GM04504 (cell line): Measurements from ENCODE around the gene TPM1.
"Not testable (repeated sequence)": the region's sequence is repeated elsewhere in the genome, so short reads cannot be mapped to it uniquely, and the experiment has no call there.

Experiments
- DNase-seq: peaks from one replicate; pipeline ENCODE4 v3.0.0-alpha.2; 2012; ENCODE audit warnings: low read depth

Gene TPM1

DNA sequence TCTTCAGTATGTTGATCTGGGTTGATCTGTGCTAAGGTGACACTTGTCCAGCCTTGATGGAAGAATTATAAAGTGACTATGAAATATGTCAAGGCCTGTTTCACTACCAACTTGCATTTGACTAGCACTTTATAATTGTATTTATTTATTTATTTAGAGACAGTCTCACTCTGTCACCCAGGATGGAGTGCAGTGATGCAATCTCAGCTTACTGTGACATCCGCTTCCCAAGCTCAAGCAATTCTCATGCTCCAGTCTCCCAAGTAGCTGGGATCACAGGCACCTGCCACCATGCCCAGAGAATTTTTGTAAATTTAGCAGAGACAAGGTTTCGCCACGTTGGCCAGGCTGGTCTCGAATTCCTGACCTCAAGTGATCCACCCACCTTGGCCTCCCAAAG, 53.6 kb downstream of the TPM1 start:
- DNase-seq: no peak

DNA sequence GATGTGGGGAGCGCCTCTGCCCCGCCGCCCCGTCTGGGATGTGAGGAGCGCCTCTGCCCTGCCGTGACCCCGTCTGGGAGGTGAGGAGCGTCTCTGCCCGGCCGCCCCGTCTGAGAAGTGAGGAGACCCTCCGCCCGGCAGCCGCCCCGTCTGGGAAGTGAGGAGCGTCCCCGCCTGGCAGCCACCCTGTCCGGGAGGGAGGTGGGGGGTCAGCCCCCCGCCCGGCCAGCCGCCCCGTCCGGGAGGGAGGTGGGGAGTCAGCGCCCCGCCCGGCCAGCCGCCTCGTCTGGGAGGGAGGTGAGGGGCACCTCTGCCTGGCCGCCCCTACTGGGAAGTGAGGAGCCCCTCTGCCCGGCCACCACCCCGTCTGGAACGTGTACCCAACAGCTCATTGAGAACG, 56.4 kb downstream of the TPM1 start:
- DNase-seq: not testable (repeated sequence)

DNA sequence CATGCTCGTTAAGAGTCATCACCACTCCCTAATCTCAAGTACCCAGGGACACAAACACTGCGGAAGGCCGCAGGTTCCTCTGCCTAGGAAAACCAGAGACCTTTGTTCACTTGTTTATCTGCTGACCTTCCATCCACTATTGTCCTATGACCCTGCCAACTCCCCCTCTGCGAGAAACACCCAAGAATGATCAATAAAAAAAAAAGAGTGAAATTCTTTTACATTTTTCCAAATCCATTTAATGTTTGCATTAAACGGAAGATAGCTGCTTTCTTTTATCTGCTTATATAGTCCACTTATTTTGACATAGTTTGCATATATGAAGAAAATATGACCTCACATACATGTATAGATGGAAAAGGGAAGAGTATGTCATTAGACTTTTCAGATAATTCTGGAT, 57.0 kb downstream of the TPM1 start:
- not testable (repeated sequence) for DNase-seq

DNA sequence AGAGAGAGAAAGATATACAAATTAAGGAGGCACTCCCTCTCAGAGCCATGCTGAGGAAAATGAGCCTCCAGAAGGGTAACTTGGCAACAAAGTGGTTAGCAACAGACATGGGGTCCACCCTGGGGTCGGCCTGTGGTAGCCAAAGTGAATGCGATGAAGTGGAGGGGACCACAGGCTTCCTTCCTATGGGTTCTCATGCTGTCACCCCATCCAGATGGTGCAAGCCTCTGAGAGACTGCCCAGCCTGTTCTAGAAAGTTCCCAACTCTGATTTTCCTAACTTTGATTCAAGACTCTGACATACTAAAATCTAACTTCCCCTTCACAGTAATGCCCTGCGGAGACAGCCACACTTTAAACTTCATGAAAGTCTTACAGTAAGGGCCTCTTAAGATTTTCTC, 60.9 kb downstream of the TPM1 start:
- no peak for DNase-seq

DNA sequence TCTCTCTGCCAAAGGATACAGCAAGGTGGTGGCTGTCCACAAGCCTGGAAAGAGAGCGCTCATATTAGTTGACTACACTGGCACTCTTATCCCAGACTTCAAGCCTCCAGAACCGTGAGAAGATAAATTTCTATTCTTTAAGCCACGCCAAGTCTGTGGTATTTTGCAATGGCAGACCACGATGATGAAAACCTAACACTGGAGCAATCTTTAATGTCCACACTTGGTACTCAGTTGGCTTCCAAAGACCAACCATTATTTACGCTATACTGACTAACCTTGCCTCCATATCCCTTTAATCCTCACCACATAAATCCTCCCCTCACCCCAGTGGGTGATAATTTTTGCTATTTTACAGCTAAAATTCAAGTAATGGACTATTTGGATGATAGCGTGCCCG, 62.2 kb downstream of the TPM1 start:
- DNase-seq: no peak

DNA sequence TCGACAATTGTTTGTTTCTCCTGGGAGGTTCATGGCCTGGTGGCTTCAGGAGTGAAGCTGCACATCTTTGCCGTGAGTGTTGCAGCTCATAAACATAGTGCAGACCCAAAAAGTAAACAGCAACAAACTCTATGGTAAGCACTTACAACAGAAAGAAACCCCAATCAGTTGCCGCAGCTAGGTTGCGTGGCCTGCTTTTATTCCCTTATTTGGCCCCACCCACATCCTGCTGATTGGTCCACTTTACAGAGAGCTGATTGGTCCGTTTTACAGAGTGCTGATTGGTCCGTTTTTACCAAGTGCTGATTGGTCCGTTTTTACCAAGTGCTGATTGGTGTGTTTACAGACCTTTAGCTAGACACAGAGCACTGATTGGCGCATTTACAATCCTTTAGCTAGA, 62.8 kb downstream of the TPM1 start:
- DNase-seq: not testable (repeated sequence)

DNA sequence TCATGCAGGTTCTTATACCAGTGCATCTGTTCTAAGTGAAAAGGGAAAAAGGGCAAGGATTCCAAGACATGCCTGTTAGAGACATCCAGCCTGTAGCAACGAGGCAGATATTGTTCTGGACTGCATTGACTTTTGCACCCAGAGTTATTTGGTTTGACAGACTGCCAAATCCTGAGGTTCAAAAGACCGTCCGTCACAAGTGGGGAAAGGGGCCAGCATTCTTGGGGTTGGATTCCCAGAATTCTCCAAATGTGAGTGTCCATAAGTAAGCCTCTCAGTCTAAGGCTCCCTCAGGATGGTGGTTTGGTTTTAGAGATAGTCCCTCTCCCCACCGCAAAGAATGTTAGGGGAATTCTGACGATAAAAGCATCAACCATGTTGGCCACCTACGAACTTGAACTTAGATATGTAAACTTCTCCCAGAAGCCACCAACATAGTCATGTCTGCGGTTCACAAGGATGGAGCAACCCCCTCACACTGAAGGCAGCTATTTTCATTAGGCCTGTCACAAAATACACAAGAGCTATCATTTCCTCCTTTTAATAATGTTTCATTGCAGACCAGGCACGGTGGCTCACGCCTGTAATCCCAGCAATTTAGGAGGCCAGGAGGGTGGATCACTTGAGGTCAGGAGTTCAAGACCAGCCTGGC, 65.5 kb downstream of the TPM1 start:
- peak; percentile 100 for DNase-seq

DNA sequence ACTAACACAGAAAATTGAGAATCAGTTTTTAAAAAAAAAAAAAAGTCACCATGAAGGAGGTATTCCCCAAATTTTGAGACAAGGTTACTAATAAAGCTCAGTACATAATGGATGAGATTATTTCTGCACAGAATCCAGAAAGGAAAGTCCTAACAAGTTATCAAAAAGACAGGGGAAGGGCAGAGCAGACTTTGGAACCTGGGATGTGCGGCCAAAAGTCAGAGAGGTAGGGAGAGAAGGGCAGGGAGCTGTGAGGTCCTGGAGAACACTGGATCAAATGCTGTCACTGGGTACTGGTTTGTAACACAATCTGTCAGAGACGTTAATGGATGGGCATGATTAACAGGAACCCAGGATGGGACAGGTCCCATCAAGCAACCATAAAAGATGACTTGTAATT, 67.0 kb downstream of the TPM1 start:
- DNase-seq: no peak

DNA sequence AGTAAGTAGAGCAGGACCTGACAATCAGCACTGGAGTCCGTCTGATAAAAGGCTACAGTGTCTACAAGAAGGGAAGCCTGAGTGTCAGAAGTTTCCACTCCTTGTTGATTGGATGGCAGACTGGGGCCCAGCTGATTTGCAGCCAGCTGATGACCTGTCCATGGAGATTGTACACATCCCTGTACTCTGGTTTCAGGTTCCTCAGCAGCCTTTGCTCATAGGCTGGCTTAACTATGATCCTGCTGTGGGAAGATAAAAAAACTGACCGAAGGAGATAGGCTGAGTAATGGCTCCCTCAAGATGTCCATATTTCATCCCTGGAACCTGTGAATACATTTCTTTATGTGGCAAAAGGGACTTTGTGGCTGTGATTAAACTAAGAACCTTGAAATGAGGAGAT, 67.4 kb downstream of the TPM1 start:
- no peak for DNase-seq

DNA sequence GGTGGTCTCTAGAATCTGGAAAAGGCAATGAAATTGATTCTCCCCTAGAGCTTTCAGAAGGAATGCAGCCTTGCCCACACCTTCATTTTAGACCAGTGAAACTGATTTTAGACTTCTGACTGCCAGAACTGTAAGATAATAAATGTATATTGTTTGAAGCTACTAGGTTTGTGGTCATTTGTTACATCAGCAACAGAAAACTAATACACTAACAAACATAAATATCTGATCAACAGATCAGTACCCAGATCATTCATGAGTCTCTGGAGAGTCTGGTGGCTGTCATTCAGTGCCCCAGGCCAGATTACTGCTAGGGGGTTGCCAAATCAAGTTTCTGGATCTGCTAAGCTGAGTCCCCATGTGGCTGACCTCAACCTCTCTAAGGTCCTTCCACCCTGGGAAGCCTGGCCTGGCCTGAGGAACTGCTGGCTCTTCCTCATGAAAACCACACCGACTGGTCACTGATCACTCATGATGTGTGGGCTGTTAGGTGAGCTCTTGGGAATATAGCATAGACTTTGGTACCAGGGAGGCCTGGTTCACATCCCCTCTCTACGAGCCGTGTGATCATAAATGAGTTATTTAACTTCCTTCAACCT, 68.0 kb downstream of the TPM1 start:
- no peak for DNase-seq

DNA sequence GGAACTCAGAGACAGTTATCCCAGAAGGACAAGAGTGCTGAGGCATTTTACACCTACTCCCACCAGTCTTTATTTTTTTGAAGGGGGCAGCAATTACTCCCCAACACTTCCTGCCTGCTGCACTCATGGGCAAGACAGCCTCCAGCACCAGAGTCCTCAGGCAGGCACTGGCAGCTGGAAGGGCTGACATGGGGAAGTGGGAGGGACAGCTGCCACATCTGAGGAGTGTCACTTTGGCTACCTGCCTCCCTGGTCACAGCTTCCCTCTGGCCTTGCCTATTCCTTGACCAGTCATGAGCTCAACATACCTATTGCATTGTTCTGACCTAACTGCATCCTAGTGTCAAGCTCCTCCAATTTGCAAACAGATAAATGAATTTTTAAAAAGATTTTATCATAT, 68.9 kb downstream of the TPM1 start:
- DNase-seq: no peak

DNA sequence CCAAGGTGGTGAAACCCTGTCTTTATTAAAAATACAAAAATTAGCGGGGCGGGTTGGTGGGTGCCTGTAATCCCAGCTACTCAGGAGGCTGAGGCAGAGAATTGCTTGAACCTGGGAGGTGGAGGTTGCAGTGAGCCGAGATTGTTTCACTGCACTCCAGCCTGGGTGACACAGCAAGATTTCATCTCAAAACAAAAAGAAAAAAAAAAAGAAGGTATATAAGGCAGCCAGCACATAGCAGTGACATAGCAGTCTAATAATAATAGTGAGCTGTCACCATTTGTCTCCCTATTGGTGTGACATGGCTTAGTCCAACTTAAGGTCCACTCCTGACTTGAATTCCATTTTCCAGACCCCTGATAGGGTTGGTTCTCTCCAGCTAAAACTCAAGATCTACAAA, 70.3 kb downstream of the TPM1 start:
- DNase-seq: no peak

DNA sequence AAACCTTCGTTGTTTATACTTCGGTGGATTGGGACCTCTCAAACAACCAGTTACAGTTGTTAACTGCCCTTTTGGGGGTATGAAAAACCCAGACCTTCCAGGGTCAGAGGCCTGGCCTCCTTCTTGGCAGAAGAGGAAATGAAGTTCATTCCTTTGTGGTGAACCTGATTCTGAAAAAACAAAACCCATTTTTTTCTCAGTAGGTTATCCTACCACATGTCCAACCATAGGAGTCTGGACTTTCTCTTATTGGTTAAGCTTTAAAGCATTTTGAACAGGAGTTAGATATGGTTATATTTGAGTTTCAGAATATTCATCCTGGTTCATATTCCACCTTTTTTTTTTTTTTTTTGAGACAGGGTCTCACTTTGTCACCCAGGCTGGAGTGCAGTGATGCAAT, 71.9 kb downstream of the TPM1 start:
- no peak for DNase-seq
